NT2/D1 (cell line): ENCODE results near the gene DOCK2.

Experiments
- DNase-seq: peaks from one replicate; pipeline ENCODE4 v3.0.0-alpha.2; 2011; ENCODE audit warnings: low read depth, low spot score
- H3K27me3 ChIP-seq: 2 replicates; pipeline ENCODE4 v1.6.0; 2011; ENCODE audit warnings: mild to moderate bottlenecking; ENCODE audit not compliant: insufficient read length, insufficient read depth
- H3K36me3 ChIP-seq: 2 replicates; pipeline ENCODE4 v1.6.1; 2011; ENCODE audit warnings: mild to moderate bottlenecking, low read length, mixed read lengths; ENCODE audit not compliant: insufficient read depth, insufficient read length
- H3K4me1 ChIP-seq: 2 replicates; pipeline ENCODE4 v1.5.1; 2011; ENCODE audit not compliant: insufficient read depth, insufficient read length
- H3K4me3 ChIP-seq: 2 replicates; pipeline ENCODE4 v1.5.1; 2011; ENCODE audit warnings: low read depth; ENCODE audit not compliant: insufficient read length
- H3K9ac ChIP-seq: 2 replicates; pipeline ENCODE4 v1.6.0; 2011; ENCODE audit warnings: low read depth; ENCODE audit not compliant: insufficient read length
- H3K9me3 ChIP-seq: 2 replicates; pipeline ENCODE4 v1.5.1; 2011; ENCODE audit warnings: mild to moderate bottlenecking, low read length; ENCODE audit not compliant: insufficient read depth
- SUZ12 ChIP-seq: IDR thresholded peaks from 2 replicates; pipeline ENCODE4 v1.6.1; 2011; ENCODE audit not compliant: insufficient read length, insufficient read depth; ENCODE audit errors: extremely low read depth
- YY1 ChIP-seq: IDR thresholded peaks from 2 replicates; pipeline ENCODE4 v1.6.1; 2011; ENCODE audit not compliant: insufficient read length, insufficient read depth
- ZNF274 ChIP-seq: IDR thresholded peaks from 2 replicates; pipeline ENCODE4 v1.6.1; 2011; ENCODE audit warnings: mild to moderate bottlenecking, low read depth, low read length

The DOCK2 gene

DNA sequence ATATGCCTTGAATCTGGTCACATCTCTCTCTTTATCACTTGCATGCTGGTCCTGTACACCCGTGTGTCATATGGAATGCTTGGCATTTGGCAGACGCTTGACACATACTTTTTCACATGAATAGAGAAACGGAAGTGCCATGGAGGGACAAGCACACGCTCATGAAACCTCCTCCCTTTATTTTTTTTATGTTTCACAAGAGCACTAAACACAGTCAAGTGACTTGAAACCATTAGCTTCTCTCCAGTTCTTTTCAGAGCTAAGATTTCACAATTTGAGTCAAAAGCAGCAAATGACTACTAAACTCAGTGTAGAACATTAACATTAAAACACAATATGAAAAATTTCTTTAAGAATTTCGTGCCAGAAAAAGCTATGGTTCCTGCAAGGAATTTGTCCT lies 151.1 kb downstream of the DOCK2 start:
- Histone ChIP-seq H3K4me1 (no peaks in the 10 kb centered on the region), H3K9me3 (no peaks in the 10 kb centered on the region), H3K27me3 (no peaks in the 10 kb centered on the region), H3K36me3 (no peaks in the 10 kb centered on the region), H3K4me3 (no peak overlapping the region), H3K9ac (no peak overlapping the region)
- no peak for DNase-seq
- TF ChIP-seq YY1 (no peak), SUZ12 (no peak), ZNF274 (no peak)

DNA sequence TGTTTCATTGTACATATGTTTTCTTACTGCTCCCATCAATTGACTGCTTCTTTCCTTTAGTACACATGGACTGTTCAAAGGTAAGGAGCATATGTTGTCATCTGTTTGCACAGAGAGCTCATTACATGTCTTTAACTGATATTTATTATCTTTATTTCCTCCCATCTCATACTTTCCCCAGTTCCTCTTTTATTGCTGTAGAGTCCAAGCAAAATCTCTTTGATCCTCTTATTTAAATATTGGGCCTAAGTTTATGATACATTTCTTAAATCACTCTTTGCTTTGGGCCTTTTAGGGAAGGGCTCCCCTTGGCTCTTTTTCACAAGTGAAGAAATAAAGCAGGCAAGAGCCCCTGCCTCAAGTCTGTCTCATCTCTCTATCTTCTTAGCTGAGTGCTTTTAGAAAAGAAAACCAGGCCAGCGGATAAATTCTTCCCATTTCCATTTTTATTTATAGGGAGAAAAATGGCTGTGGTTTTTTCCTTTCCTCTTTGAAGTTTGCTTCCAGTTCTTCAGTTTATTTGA lies 152.4 kb downstream of the DOCK2 start:
- Histone ChIP-seq H3K4me3 (no peak overlapping the region), H3K27me3 (no peaks in the 10 kb centered on the region), H3K36me3 (no peaks in the 10 kb centered on the region), H3K9ac (no peak overlapping the region), H3K4me1 (no peaks in the 10 kb centered on the region), H3K9me3 (no peaks in the 10 kb centered on the region)
- DNase-seq: no peak
- TF ChIP-seq SUZ12: no peak
- TF ChIP-seq YY1: no peak
- no peak for TF ChIP-seq ZNF274

DNA sequence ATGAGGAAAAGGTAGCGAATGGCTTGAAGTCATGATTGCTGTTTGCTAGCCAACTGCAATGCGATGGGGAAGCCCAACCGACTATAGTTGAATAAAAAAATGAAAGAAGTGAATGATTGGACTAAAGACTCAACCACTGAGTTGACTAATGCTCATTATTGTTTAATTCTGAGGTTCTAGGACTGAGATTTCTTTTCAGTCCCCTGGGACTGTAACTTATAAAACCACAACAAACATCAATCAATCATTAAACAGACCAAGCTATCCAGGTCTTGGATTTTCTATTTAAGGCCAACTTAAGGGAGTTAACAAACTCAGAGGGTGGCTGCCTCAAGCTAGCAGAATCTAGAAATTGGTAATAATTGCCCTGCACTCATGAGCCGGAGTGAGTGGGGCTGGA lies 154.2 kb downstream of the DOCK2 start:
- Histone ChIP-seq H3K4me3 (no peak overlapping the region), H3K36me3 (no peaks in the 10 kb centered on the region), H3K27me3 (no peaks in the 10 kb centered on the region), H3K9ac (no peak overlapping the region), H3K9me3 (no peaks in the 10 kb centered on the region), H3K4me1 (no peaks in the 10 kb centered on the region)
- no peak for TF ChIP-seq YY1
- no peak for TF ChIP-seq ZNF274
- TF ChIP-seq SUZ12: no peak
- DNase-seq: no peak

DNA sequence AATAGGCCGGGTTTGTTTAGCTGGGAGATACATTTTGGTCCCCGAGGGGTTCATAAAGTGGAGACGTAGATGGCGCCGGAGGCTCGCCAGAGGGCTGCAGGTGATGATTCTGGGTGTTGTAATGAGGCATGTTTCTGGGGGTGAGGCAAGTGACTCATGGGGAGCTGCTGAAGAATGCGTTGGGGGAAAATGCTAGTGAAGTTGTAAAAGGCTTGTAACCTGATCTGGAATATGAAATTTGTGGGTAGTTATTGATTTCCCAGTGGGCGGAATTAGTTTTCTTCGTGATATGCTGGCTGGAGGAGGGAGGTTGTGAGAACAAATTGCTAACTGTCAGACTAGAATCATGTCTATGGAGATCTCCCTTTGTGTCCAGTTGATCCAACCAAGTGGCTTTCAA lies 158.3 kb downstream of the DOCK2 start:
- no peaks in the 10 kb centered on the region for H3K36me3 ChIP-seq
- DNase-seq: no peak
- H3K9ac ChIP-seq: no peak overlapping the region
- H3K4me3 ChIP-seq: no peak overlapping the region
- H3K9me3 ChIP-seq: no peaks in the 10 kb centered on the region
- TF ChIP-seq YY1: no peak
- no peak for TF ChIP-seq ZNF274
- no peak for TF ChIP-seq SUZ12
- H3K27me3 ChIP-seq: no peaks in the 10 kb centered on the region
- H3K4me1 ChIP-seq: no peaks in the 10 kb centered on the region

DNA sequence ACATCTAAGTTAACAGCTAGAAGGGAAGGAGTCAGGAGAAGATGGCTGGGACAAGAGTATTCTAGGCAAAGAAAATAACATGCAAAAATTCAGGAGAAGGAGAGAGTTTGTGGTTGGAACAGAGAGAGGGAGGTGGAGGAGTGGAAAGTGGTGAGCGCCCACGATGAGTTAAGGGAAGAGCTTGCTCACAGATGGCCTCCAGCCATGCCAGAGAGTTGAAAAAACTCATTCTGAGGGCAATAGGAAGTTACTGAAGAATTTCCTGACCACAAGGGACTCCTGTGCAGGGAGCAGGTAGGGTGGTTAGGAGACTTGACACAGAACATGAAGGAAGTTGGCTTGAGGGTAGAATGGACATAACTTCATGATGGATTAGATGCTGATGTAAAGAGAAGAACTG lies 159.7 kb downstream of the DOCK2 start:
- H3K9ac ChIP-seq: no peak overlapping the region
- H3K4me1 ChIP-seq: no peaks in the 10 kb centered on the region
- no peak for DNase-seq
- no peak overlapping the region for H3K4me3 ChIP-seq
- no peaks in the 10 kb centered on the region for H3K27me3 ChIP-seq
- no peak for TF ChIP-seq YY1
- no peak for TF ChIP-seq SUZ12
- no peak for TF ChIP-seq ZNF274
- no peaks in the 10 kb centered on the region for H3K9me3 ChIP-seq
- no peaks in the 10 kb centered on the region for H3K36me3 ChIP-seq

DNA sequence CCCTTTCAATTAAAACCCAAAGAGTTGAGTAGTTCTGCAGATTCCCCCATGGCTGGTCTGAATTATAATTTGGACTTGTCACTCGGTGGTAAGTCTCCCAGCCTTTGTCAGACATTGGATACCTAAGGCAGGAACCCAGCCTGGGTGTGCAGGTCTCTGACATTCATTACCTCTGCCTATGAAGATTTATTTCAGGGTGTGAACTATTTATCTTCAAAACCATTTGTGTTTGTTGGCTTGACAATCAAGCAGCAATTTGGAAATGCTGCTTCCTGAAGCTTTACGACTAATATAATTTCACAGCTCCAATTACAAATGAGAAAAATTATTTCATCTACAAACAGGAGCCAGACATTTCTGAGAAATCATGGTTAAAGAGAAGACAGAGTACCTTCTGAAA lies 160.5 kb downstream of the DOCK2 start:
- no peak overlapping the region for H3K4me3 ChIP-seq
- H3K9me3 ChIP-seq: no peaks in the 10 kb centered on the region
- H3K4me1 ChIP-seq: no peaks in the 10 kb centered on the region
- DNase-seq: no peak
- no peaks in the 10 kb centered on the region for H3K36me3 ChIP-seq
- TF ChIP-seq YY1 (no peak), SUZ12 (no peak), ZNF274 (no peak)
- no peak overlapping the region for H3K9ac ChIP-seq
- H3K27me3 ChIP-seq: no peaks in the 10 kb centered on the region

DNA sequence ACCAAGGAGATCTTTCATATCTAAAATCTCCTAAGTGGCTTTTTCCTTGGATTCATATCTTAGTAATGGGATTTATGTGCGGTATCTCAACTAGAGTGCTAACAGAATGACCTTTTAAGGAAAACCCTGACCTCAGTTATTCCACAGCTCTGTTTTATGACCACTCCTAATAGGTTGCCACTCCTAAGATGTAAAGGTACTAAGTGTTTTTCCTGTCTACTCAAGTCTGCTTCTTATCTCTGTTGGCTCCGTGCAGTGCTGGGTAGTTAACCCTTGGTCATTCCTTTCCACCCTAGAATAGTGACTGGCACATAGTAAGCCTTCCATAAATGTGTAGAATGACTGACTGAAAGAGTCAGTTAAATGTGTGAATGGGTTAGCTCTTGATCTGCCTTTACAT lies 161.4 kb downstream of the DOCK2 start:
- no peaks in the 10 kb centered on the region for H3K4me1 ChIP-seq
- TF ChIP-seq SUZ12 (no peak), YY1 (no peak), ZNF274 (no peak)
- H3K9ac ChIP-seq: no peak overlapping the region
- DNase-seq: no peak
- no peaks in the 10 kb centered on the region for H3K9me3 ChIP-seq
- no peak overlapping the region for H3K4me3 ChIP-seq
- H3K27me3 ChIP-seq: no peaks in the 10 kb centered on the region
- H3K36me3 ChIP-seq: no peaks in the 10 kb centered on the region
